ENCODE measurements around the gene AGPS.
"Not testable (repeated sequence)": the region's sequence is repeated elsewhere in the genome, so short reads cannot be mapped to it uniquely, and the experiment has no call there.

The AGPS gene

DNA sequence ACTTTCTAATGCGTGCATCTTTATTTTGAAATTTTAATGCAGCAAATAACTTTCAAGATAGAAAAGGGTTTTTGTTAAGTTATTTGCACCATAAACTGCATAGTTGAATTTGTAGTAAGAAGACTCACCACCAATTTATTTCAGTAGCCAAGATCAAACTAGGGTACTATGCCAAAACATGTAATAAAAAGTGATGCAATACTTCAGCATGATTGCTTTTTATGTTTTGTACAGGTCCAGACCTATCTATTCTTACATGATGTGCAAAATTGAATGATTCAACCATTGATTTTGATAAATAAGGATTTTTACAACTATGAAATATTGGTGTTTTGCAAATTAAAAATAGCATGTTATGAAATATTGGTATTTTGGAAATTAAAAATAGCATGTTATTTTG, 26.7 kb downstream of the AGPS start:
- no peak for DNase-seq (ENCODE audit: low spot score)

DNA sequence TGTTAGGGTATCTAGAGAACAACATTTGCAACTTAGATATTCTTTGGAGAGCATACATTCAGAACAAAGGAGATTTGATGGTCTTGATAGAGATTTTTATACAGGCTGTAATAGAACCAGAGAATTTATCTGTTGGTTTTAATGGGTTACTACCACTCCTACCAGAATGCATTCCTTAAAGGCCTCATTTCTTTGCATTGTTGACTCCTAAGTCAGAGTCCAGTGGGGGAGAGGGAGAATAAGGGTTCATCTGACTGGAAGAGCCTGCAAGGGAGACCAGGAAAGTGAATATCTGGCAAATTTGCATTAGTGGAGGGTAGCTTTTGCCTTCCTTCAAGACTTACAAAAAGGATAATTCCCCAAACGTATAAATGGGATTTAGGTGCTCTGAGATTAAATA, 29.7 kb downstream of the AGPS start:
- DNase-seq (ENCODE audit: low spot score): no peak

DNA sequence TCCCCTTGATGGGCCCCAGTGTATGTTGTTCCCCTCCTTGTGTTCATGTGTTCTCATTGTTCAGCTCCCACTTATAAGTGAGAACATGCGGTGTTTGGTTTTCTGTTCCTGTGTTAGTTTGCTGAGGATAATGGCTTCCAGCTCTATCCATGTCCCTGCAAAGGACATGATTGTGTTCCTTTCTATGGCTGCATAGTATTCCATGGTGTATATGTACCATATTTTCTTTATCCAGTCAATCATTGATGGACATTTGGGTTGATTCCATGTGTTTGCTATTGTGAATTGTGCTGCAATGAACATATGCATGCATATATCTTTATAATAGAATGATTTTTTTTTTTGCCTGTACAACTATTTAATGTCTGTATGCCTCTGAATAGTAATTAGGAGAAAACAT, 31.5 kb downstream of the AGPS start:
- not testable (repeated sequence) for DNase-seq (ENCODE audit: low spot score)

- not testable (repeated sequence) for DNase-seq (ENCODE audit: low spot score)
These were observed 32.0 kb downstream of the AGPS start for GRCh38 chr2:177424620-177425019.

- no peak for DNase-seq (ENCODE audit: low spot score)
These were observed 34.7 kb downstream of the AGPS start for GRCh38 chr2:177427316-177427715.

DNA sequence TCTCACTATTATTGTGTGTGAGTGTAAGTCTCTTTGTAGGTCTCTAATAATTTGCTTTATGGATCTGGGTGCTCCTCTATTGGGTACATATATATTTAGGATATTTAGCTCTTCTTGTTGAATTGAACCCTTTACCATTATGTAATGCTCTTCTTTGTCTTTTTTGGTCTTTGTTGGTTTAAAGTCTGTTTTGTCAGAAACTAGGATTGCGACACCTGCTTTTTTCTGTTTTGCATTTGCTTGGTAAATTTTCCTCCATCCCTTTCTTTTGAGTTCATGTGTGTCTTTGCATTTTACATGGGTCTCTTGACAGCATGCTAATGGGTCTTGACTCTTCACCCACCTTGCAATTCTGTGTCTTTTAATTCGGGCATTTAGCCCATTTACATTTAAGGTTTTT, 35.4 kb downstream of the AGPS start:
- not testable (repeated sequence) for DNase-seq (ENCODE audit: low spot score)

- DNase-seq (ENCODE audit: low spot score): no peak
These were observed 37.2 kb downstream of the AGPS start for GRCh38 chr2:177429688-177430325.

DNA sequence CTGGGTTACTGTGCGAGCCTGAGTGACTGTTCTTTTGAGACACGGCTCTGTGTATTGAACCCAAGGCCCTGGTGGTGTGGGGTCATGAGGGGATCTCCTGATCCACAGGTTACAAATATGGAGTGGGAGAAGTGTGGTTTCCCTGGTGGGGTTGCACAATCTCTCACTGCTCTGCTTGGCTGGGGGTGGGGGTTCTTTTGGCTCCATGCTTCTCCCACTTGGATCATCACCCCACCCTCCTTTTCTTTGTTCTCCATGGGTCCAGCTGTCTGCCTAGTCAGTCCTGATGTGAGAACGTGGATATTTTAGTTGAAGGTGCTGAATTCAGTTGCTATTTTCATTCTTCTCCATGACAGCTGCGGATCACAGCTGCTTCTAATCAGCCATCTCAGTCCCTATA, 37.8 kb downstream of the AGPS start:
- no peak for DNase-seq (ENCODE audit: low spot score)

- DNase-seq (ENCODE audit: low spot score): not testable (repeated sequence)
These were observed 38.6 kb downstream of the AGPS start for GRCh38 chr2:177431111-177431725.

- no peak for DNase-seq (ENCODE audit: low spot score)
These were observed 40.1 kb downstream of the AGPS start for GRCh38 chr2:177432703-177433102.

DNA sequence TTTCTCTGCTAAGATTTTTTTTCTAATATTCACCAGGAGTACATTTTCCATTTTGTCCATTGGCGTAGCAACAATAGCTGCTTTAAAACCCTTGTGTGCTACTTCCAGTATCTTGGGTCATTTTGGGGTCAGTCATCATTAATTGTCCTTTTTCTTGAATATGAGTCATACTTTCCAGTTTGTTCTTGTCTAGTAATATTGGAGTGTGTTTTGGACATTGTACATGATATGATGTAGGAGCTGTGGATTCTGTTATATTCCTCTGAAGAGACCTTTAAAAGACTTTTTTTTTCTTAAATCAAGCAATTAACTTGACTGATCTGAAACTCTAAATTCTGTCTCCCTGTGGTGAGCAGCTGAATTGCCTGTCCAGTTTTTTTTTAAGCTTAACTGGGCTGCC, 40.8 kb downstream of the AGPS start:
- DNase-seq (ENCODE audit: low spot score): no peak

DNA sequence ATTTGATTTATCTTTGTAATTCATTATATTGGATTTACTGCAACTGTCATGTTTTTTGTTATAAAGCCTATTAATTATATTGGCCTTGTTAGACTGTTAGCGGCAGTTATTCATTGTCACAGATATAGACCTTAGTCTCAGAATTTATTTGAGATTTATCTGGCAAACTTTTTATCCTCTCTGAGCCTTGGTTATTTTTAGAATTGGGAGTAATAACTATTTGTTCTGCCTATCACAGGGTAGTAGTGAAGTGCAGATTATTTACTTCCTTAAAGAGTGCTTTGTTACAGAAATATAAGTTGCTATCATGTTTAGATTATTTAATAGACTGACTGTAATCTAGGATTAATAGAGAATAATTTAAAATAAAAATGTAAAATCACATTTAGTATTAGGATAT, 41.9 kb downstream of the AGPS start:
- DNase-seq (ENCODE audit: low spot score): no peak

DNA sequence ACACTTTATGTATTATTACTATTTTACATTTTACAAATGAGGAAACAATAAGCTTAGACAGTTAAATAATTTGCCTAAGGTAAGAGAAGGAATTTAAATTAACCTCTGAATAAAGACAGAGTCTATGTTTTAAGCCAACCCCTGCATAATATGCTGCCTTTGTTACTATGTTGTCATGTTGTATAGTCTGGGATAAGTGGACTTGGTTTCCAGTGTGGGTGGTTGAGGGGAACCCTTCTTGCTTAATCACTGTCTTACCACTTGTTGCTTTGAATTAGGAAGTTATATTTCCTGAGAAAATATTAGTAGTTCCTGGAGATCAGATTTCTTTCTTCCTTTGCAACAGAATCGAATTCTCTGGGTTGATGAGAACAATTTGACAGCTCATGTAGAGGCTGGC, 52.6 kb downstream of the AGPS start:
- no peak for DNase-seq (ENCODE audit: low spot score)

DNA sequence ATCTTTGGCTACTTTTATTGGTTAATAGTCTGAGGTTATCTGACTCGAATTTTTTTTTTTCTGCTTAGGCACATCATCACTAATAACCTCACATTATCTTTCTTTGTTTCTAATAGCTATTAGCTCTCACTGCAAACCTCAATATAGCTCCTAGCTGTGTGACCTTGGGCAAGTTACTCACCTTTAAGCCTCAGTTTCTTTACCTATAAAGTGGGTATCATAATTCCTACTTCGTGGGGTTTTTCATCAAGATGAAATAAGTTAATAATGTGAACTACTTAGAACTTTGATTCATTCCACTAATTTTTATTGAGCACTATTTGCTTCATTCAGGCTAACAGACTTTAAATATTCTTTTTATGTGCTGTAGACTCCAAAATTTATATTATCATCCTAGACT, 55.5 kb downstream of the AGPS start:
- DNase-seq (ENCODE audit: low spot score): no peak

DNA sequence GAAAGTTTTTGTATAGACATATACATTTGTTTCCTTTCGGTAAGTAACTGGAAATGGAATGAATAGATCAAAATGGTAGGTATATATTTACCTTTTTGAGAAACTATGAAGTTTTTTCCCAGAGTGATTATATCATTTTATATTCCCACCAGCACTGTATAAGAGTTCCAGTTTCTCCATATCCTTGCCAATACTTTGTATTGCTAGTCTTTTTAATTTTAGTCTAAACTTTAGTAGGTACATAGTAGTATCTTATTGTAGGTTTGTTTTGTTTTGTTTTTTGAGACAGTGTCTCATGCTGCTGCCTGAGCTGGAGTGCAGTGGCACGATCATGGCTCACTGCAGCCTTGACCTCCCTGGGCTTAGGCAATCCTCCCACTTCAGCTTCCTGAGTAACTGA, 56.6 kb downstream of the AGPS start:
- no peak for DNase-seq (ENCODE audit: low spot score)

GRCh38 chr2:177455187-177455586, 62.6 kb downstream of the AGPS start:
- no peak for DNase-seq (ENCODE audit: low spot score)

- not testable (repeated sequence) for DNase-seq (ENCODE audit: low spot score)
These were observed 67.2 kb downstream of the AGPS start for GRCh38 chr2:177459756-177460155.

DNA sequence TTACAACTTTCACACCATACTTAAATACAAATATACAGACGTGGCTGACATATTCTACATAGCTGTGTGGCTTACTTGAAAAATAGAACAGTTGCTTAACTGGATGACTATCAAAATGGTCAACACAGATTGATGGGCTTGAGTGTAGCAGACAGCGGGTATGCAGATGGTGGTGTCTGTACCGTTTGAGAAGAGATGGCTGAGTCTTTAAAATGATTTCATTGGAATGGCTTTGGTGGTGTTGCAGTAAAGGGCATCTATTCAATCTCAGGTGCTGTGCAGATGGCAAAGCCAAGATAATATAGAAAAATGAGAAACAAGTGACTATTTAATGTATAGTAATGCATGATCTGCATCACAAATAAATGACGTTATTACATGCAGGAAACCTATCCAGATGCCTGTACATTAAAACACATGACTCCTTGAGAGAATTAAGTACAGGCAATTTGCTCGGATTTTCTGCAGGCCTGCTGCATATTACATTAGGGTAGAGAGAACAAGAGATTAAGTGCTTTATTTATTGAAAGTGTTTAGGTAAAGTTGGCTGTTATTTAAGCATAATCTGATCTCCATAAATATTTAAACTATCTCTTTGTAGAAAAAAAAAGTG, 68.5 kb downstream of the AGPS start:
- no peak for DNase-seq (ENCODE audit: low spot score)

GRCh38 chr2:177464549-177464948, 72.0 kb downstream of the AGPS start:
- no peak for DNase-seq (ENCODE audit: low spot score)

DNA sequence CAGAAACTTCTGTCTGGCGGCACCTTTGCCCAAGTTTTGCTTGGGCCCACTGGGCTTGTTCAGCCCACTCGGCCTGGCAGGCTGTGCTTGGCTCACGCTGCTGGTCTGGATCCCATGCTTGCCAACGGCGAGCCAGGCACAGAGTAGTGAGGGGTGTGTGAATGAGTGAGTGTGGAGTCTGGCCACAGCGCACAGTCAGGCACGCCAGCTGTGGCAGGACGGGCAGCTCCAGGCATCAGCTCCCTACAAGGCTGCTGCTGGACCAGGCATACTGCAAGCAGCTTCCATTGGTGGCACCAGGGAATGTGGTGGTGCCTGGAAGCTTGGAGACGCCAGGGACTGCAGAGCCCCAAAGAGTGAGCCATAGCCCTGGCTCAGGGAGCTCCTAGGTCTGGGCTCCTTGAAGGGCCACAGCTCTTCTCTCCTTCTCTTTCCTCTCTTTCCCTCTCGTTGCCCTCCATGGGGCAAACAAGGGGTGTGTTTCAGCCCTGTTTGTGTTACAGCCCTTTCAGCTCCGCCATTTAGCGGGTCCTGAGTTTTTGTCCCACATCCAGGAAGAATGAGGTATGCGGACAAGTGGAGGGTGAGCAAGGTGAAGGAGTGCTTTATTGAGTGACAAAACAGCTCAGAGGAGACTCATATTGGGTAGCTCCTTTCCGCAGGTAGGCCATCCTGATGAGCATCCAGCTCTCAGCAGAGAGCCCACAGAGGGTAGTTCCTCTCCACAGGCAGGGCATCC, 73.0 kb downstream of the AGPS start:
- DNase-seq (ENCODE audit: low spot score): no peak

DNA sequence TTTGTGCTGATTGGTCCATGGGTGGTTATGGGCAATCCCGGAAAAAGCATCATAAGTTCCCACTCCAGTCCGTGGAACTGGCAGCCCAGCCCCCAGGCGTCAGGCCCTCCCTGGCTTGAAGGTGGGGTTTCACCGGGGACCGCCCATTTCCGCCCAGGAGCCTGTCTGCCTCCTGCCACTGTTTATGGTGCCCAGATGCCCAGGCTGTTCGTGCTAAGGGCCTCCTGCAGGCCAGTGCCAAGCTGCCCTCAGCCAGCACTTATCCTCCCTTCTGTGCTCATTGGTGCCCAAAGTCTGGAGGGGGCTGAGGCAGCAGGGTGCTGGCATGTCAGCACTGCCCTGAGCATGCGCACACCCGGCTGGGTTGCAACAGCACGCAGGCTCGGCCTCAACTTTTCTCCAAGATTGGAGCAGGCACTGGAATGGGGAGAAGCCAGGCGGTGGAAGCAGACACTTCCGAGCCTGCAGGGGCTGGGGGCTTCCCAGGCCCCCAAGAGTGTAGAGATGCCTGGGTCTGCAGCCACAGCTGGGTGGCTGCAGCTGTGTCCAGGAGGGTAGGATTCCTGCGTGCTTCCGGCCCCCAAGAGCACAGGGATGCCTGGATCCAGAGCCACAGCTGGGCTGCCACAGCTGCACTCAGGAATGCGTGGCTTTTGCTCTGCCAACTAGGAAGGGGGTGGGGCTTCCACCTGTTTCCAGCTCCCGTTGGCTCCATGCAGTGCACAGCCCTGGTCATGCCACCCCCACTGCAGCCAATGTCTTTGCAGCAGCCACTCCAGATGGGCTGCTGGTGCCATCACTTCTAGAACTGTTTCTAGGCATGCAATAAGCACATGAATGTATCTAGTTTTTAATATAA, 74.0 kb downstream of the AGPS start:
- DNase-seq (ENCODE audit: low spot score): no peak

GRCh38 chr2:177467646-177468045, 75.1 kb downstream of the AGPS start:
- DNase-seq (ENCODE audit: low spot score): no peak
